ENCODE data around the gene VPS9D1. TPM values are rescaled to one million over a fixed set of nuclear protein-coding genes. Genes with fewer than 3 reads are reported as not detected.

VPS9D1 gene, protein sequence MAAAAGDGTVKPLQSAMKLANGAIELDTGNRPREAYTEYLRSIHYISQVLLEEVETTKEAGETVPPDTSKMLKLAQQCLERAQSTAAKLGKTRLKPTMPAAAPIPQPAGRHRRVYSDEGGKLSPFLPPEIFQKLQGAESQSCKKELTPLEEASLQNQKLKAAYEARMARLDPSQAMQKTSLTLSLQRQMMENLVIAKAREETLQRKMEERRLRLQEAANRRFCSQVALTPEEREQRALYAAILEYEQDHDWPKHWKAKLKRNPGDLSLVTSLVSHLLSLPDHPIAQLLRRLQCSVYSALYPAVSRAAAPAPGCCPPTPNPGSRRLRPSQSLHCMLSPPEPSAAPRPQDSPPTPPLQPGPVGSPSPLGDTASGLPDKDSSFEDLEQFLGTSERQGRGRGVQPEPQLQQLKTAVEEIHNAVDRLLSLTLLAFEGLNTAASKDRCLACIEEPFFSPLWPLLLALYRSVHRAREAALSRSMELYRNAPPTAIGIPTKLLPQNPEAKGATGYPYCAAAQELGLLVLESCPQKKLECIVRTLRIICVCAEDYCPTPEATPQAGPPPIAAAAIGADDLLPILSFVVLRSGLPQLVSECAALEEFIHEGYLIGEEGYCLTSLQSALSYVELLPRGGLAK
- 3.6 to 5.6 TPM (median 4.3 TPM) in 5 replicates for total RNA-seq (2022; extraction: Qiagen RNA extraction; ENCODE audit: low read depth)

DNA sequence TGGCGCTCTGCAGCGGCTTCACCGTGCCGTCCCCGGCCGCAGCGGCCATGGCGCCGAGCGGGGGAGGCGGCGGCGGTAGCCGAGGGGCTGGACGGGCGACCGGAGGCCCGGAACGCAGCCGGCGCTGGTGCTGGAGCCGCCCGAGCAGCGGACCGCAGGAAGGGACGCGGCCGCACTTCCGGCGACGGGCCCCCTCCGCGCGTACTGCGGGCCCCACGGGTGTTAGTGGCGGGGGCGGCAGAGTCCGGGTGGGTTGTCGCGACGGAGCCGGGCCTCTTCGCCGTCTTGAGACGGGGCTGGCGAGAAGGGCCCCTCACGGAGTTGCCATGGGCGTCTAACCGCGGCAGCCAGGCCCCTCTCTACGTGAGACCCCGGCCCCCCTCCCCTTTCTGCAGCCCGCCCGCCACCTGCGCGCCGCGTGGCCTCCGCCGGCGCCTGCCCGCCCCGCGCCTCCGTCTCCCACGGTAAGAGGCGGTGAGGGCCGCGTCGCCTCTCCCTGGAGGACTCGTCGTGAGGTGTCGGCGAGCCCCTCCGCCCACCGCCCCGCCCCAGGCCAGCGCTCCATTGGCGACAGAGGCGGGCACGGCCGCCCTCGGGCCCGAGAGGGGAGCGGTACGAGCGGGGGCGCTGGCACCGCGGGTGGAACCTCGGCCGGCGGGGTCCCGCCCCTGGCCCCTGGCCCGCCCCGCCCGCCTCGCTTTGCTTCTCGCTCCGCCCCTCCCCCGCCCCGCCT is at the start of gene VPS9D1, which contains the start of gene ZNF276:
Gene VPS9D1, minus strand, starts transcription at position 86 of the 733 bp plus-strand sequence. Its CDS starts 37 bp downstream, at position 49.
Gene ZNF276, plus strand, starts transcription at position 725 of the 733 bp plus-strand sequence. CDS start 104 bp downstream, outside the sequence.

DNA sequence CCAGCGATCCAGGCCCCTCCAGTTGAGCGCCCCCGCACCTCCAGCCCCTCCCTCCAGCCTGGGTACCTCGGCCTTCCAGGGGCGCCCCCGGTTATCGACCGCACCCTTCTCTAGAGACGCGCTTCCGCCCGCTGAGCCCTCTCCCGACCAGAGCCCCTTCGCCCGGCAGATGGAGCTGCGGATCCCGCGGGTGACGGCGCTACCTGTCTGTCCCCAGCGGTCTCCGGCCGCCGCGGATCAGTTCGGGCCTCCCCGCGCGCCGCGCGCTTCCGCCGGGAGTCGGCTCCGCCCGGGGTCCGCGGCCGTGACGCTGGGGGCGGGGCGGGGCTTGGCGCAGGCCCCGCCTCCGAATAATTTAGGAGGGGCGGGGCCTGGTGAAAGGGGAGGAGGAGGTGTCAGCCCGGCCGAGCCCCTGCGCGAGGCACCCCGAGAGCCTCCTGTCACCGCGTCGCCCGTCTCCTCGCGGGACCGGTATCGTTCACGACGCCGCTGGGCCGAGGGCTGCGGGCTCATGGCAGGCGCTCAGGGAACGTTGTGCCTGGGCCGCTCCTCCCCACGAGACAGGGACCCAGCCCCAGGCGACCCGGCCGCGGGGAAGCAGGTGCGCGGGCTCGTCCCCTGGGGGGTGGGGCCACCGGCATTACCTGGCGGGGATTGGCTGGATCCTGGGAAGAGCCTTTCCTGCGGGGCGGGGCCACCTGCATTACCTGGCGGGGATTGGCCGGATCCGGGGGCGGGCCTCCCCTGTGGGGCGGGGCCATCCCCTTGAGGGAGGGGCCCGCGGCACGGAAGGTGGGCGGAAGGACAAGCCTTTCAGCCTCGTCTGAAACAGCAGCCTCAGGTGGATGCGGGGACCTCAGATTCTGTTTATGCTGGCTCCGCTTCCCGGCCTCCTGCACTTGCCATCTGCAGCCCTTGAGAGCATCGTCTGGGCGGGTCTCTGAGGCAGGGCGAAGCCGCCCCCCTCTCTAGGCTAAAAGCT is 19.0 kb downstream of the VPS9D1 start, which contains the start of gene SPATA2L:
Gene SPATA2L, minus strand, starts transcription at position 281 of the 982 bp plus-strand sequence. CDS start 473 bp downstream, outside the sequence.

DNA sequence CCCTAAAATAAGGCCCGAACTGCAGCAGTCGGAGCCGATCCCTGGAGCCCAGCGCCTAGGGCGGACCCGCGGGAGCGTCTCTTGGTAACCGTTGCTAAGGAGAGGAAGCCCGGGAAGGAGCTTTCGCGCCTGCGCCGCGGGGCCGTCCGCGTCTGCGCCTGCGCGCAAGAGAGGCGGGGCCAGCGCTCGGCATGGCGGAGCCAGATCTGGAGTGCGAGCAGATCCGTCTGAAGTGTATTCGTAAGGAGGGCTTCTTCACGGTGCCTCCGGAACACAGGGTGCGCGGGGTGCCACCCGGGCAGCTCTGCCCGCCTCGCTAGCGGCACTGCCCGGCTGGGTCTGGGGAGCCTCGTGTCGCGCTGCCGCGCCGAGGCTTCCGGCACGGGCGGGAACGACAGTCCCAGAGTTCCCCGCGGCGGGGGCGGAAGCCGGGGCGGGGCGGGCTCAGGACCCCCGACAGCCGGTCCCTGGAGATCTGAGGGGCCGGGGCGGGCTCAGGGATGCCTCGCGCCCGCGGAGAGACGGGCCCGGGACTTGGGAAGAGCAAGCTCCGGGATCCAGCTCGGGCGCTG is 34.1 kb downstream of the VPS9D1 start, which contains the start of gene CDK10:
Gene CDK10, plus strand, starts transcription at position 170 of the 572 bp plus-strand sequence. Its CDS starts 22 bp downstream, at position 192.

DNA sequence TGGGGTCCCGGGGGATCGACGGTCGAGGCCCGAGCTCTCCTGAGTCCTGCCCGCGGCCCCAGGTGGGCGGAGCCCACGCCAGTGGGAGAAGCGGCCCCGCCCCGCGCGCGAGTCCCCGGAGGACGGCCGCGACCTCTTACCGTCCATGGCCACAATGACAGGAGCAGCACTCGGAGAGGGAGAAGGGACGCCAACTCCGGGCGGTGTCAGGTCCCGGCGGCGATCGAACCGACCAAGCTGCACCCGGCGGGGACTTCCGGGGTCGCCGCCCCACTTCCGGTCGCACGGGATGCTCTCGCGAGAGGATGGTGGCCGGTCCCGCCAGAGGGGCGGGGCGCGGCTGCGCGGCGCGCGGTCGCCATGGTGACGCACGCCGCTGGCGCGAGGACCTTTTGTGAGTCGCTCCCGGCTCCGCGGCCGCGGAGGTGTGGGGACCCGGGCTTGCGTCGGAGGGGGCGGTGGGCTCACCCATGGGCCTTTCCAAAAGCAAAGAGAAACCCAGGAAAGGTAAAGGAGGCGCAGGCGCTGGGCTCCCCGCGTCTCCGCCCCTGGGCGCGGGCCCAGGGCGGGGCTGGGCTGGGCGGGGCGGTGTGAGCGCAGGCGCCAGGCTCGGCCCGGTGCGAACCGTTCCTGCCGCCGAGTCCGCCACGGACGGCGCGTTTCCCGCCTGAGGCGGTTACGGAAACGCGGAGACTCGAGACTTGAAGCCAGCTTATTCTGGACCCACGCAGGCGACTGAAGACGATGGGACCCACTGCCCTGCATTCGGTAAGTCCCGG is 63.1 kb downstream of the VPS9D1 start, which contains the start of the genes CHMP1A and SPATA33:
Gene CHMP1A, minus strand, starts transcription at position 267 of the 779 bp plus-strand sequence. Its CDS starts 120 bp downstream, at position 147.
Gene SPATA33, plus strand, starts transcription at position 395 of the 779 bp plus-strand sequence. Its CDS starts 76 bp downstream, at position 471.

Other genes starting within 250 kb of the VPS9D1 start
- gene ANKRD11, start 230.3 kb downstream of the VPS9D1 start, total RNA-seq (2022; extraction: Qiagen RNA extraction; ENCODE audit: low read depth) = 82.9 to 95.6 TPM (median 92.2 TPM) in 5 replicates
- gene SPG7, start 212.5 kb downstream of the VPS9D1 start, total RNA-seq (2022; extraction: Qiagen RNA extraction; ENCODE audit: low read depth) = 74.2 to 101 TPM (median 86.6 TPM) in 5 replicates
- 3,203 to 4,456 TPM (median 4,194 TPM) in 5 replicates for gene RPL13, start 160.2 kb downstream of the VPS9D1 start, total RNA-seq (2022; extraction: Qiagen RNA extraction; ENCODE audit: low read depth)
- 56.0 to 66.6 TPM (median 60.2 TPM) in 5 replicates for gene CPNE7, start 145.1 kb downstream of the VPS9D1 start, total RNA-seq (2022; extraction: Qiagen RNA extraction; ENCODE audit: low read depth)
- 0.59 to 1.5 TPM (median 0.97 TPM) in 5 replicates for gene DPEP1, start 107.3 kb downstream of the VPS9D1 start, total RNA-seq (2022; extraction: Qiagen RNA extraction; ENCODE audit: low read depth)
- 88.9 to 113 TPM (median 92.5 TPM) in 5 replicates for gene CHMP1A, start 63.2 kb downstream of the VPS9D1 start, total RNA-seq (2022; extraction: Qiagen RNA extraction; ENCODE audit: low read depth)
- gene SPATA33, start 63.1 kb downstream of the VPS9D1 start, total RNA-seq (2022; extraction: Qiagen RNA extraction; ENCODE audit: low read depth) = 13.2 to 16.0 TPM (median 15.2 TPM) in 5 replicates
- 39.4 to 73.0 TPM (median 62.4 TPM) in 5 replicates for gene CDK10, start 34.2 kb downstream of the VPS9D1 start, total RNA-seq (2022; extraction: Qiagen RNA extraction; ENCODE audit: low read depth)
- 7.6 to 11.7 TPM (median 10.9 TPM) in 5 replicates for gene SPATA2L, start 19.2 kb downstream of the VPS9D1 start, total RNA-seq (2022; extraction: Qiagen RNA extraction; ENCODE audit: low read depth)
- gene ZNF276, start 639 bp upstream of the VPS9D1 start, total RNA-seq (2022; extraction: Qiagen RNA extraction; ENCODE audit: low read depth) = 15.7 to 18.2 TPM (median 17.5 TPM) in 5 replicates
- 33.2 to 40.7 TPM (median 36.0 TPM) in 5 replicates for gene FANCA, start 95.7 kb upstream of the VPS9D1 start, total RNA-seq (2022; extraction: Qiagen RNA extraction; ENCODE audit: low read depth)
- 6.3 to 8.7 TPM (median 7.7 TPM) in 5 replicates for gene SPIRE2, start 107.6 kb upstream of the VPS9D1 start, total RNA-seq (2022; extraction: Qiagen RNA extraction; ENCODE audit: low read depth)
- 70.7 to 94.5 TPM (median 76.8 TPM) in 5 replicates for gene TCF25, start 152.7 kb upstream of the VPS9D1 start, total RNA-seq (2022; extraction: Qiagen RNA extraction; ENCODE audit: low read depth)
- gene MC1R, start 198.0 kb upstream of the VPS9D1 start, total RNA-seq (2022; extraction: Qiagen RNA extraction; ENCODE audit: low read depth) = 5.3 to 8.6 TPM (median 7.5 TPM) in 5 replicates
- gene TUBB3, start 202.4 kb upstream of the VPS9D1 start, total RNA-seq (2022; extraction: Qiagen RNA extraction; ENCODE audit: low read depth) = 177 to 263 TPM (median 233 TPM) in 5 replicates
- gene DEF8, start 227.9 kb upstream of the VPS9D1 start, total RNA-seq (2022; extraction: Qiagen RNA extraction; ENCODE audit: low read depth) = 94.3 to 116 TPM (median 113 TPM) in 5 replicates

Measured in A549 treated with CpdA at 1 μM for 4 hours (cell line).